Amygdala (tissue), 56 donors: ENCODE results near the gene PRSS56.
A peak's percentile ranks its signal among the peaks of the same experiment; 100 is the strongest.

ENCODE experiments used
- DNase-seq, 56 donors: peaks; one replicate each; lab custom pipeline; 2025; lab: John Stamatoyannopoulos, UW

The PRSS56 gene

DNA sequence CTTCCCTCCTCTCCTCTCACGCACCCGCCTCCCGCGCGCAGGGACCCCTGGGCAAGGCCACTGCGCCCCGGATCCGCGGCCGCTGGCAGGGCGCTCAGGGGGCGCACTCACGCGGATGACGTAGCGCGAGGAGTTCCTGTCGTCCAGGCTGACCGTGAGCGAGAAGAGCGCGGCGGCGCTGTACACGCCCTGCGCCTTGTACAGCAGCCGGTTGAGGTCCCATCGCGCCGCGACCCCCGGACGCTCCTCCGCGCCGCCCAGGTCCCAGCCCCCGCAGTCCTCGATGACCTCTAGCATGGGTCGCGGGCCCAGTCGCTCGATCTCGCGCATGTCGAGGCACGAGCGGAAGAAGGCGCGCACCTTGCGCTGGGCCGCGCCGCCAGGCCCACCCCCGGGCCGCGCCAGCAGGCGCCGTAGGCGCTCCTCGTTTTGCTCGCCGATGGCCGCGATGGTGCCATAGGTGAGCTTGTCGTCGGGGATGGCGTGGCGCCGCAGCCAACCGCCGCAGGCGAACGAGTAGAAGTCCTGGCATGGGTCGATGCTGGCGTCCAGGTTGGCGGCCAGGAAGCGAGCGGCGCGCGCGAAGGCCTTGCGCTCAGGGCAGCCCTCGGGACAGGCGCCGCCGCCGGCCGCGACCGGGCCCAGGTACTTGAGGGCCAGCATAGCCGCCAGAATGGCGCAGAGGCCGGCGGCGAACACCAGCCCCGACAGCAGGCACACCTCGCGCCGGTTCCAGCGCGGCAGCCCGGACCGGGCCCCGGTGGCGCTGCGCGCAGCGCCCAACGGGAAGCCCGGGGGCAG lies 34.2 kb upstream of the PRSS56 start:
- DNase-seq: no peak

- no peak for DNase-seq
These were observed 33.4 kb upstream of the PRSS56 start for GRCh38 chr2:232486558-232487384.

DNA sequence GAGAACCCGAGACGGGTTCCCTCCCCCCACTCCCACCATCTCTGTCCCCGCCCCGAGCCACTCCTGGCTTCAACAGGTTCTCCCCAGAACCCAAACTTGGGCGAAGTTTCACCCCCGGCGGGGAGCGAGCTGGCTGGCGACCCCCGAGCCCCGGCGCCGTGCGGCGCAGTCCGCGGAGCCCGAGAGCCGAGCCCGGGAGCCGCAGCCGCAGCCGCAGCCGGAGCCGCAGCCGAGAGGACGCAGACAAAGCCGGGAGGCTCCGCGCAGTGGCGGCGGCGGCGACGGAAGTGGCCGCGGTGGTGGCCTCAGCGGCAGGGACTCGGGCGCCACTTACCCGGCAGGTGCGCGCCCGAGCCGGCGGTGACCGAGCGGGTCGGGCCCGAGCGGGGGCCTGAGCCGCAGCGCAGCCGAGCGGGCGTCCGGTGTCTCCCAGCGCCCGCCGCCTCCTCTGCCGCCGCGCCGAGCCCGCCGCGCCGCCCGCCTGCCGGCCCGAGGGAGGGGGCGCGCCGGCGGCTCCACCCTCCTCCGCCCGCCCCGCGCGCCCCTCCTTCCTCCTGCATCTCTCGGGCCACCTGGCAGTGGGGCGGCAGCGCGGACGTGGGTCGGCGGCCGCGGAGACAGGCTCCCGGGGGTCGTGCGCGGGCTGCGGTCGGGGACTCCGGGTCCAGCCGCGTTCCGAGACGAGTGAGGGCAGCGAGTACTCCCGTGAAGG lies 32.6 kb upstream of the PRSS56 start, which contains the start of gene ECEL1:
ECEL1 (minus strand) TSS at position 450 of the 712 bp plus-strand sequence. CDS start 1,181 bp downstream, outside the sequence.
- no peak for DNase-seq

DNA sequence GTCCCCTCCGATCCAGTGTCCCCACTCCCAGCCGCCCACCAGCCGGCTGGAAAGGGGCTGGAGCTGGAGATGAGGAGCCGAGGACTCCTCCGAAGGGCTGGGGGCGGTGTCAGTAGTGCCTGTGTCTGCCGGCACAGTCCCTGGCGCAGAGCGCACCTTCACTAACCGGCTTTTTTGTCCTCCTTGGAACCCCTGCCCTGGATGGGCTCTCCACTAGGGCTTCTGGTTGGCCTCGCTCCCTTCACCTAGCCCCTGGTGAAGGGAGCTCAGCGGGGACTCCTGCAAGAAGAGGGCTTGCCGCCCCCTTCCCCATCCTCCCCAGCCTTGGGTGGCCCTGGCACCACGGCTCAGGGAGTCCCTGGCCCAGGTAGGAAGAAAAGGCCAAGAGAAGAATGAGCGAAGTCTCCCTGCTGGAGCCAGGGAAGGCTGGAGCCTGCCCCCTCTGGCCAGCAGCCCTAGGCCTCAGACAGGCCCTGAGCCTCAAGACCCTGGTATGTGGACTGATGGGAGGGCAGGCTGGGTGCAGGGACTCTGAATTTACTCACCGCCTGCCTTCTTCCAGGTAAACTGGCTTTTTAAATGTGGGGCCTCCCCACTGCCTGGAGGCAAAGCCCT lies 32.0 kb upstream of the PRSS56 start:
- no peak for DNase-seq

- DNase-seq: no peak
These were observed 31.4 kb upstream of the PRSS56 start for GRCh38 chr2:232488721-232489300.

- DNase-seq: no peak
These were observed 30.5 kb upstream of the PRSS56 start for GRCh38 chr2:232489516-232490220.

GRCh38 chr2:232490221-232491138 lies 29.7 kb upstream of the PRSS56 start:
- DNase-seq: no peak

DNA sequence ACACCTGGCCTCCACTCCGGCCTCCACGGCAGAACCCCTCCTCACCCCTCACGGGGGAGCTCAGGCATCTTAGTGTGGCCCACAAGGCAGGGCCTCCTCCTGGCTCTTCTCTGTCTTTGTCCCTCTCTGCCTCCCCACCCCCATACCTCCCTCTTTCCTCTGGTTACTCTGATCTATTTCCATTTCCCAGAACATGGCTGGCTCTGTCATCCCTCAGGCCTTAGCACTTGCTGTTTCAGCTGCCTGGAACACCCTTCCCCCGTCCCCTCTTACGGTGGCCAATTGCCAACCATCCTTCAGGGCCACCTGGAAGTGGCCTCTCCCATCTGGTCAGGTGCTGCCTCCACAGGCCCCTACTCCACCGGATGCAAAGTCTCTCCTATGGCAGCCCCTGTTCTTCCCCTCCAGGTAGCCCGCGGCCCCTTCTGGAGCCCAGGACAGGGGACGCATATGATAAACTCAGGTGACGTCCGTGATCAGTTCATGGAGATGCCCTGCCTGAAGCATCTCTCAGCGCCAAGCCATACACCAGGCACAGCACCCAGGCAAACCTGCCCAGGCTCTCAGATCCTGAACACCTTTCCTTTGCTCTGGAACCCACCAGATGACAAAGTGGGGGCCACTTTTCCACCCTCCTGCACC lies 28.9 kb upstream of the PRSS56 start:
- DNase-seq: no peak

DNA sequence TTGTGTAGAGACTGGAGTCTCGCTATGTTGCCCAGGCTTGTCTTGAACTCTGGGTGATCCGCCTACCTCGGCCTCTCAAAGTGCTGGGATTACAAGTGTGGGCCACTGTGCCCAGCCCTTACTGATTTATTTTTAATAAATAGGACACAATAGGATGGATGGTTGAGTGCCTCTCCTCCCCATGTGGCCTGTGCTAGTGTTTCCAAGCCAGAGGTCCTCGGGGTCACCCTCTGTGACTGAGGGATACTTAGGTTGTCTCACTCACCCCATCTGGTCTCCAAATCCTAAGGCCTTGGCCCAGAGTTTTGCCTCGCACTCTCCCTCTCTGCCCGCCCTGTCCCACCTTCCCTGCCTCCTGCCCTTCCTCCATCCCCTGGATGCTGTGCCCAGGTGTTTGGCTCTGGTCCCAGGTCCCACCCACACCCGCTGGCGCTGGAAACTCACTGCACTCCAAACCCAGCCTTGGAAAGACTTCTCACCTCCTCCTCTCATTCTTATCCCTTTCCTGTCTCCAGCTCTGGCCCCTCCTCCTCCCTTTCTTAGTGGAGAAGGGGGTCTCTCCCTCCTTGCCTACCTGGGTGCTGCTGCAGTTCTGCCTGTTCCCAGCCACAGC lies 27.8 kb upstream of the PRSS56 start:
- DNase-seq: no peak

- no peak for DNase-seq
These were observed 27.1 kb upstream of the PRSS56 start for GRCh38 chr2:232492963-232493700.

DNA sequence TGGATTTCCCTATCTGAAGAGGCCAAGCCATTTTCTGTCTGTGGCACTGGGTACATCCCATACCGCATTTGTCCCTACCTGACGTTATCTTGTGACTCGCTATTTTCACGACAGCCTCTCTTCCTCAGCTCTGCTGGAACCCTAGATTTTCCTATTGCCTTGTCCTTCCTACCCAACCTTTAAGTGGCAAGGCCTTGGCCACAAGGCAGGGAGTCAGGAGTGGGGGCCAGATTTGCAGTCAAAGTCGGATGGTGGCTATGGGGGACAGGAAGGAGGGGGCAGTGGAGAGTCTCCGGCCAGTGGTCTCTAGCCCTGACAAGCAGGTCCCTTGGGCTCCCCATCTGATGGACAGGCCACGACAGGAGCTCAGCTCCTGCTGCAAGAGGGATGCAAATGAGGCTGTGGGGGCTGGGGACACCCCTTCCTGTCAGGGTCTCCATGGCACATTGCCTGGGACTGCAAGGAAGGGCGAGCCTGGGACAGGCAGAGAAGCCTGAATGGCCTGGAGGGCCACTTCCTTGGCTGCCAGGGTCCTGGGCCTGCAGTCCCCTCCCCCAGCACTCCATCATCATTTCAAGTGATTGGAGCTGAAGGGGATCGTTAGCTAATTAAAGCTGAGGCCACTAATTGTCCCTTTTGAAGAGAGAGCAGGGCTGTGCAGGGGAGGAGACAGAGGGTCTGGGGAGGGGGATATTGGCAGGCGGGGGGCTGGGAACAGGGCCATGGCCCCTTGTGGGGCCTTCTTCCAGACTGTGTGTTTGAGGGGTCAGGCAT lies 26.3 kb upstream of the PRSS56 start:
- no peak for DNase-seq

DNA sequence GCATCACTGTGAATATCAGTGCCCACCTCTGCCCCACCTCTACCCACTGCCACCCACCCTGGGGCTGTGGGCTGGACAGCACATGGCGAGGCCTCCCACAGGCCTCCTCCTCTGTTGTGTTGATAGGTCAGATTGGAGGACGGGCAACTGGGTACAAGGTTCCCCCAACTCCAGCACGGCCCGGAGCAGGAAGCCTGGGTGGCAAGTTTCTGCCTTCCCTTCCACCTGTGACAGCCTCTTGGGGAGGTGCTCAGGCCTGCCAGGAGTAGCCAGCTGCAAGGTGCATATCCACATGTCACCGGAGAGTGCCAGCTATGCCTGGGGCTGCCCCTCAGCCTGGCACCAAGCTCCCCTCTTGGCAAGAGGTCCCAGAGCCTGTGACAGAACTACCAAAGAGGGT lies 25.6 kb upstream of the PRSS56 start:
- peak in 2 of 56 donors; percentile 26 to 69 for DNase-seq

DNA sequence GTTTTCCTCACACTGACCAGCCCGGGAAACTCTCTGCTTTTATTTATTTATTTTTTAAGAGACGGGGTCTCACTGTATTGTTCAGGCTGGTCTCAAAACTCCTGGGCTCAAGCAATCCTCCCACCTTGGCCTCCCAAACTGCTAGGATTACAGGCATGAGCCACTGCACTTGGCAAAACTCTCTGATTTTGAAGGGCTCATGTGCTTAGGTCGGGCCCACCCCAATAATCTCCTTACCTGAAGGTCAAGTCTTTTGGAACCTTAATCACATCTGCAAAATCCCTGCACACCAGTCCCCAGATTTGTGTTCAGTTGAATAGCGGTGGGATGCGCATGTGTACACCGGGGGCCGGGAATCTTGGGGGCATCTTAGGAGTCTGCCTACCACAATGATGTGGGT lies 24.9 kb upstream of the PRSS56 start:
- DNase-seq: no peak

DNA sequence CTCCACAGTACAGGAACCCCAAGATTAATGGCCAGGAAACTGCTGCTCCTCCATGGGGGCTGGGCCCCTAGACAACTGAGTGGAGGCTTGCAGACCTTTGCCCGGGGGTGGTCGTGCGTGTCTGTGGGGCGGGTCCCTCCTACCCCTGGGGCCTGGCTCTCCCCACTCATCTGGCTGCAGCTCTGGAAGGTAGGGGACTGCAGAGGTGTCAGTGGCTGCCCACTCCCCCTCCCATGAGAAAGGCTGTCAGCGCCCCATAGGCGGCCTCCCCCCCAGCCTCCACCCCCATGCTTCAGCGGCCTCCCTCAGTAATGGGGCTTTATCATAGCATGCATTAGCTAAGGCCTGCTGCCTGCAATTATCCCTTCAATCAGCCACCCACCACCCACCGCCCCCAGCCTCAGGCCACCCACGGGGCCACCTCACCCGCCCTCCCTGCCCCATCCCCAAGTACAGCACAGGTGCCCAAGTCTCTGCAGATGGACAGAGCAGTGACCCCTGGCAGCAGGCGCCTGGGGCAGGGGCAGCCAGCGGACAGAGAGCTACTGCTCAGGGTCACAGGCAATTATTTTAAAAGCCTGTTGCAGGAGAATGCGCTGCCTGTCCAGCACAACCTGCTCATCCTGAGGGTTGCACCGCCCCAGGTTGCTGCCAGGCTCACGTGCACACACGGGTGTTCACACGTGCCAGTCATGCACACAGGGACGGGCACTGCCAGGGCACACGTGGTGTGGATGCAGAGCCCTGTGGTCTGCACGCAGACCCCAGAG lies 23.5 kb upstream of the PRSS56 start:
- DNase-seq: no peak

GRCh38 chr2:232497348-232497747 lies 22.8 kb upstream of the PRSS56 start:
- no peak for DNase-seq
